Gastroesophageal sphincter (tissue), 4 donors: ENCODE results near the gene PTPRD. TPM values are rescaled to one million over a fixed set of nuclear protein-coding genes. Genes with fewer than 3 reads are reported as not detected.

Experiments
- ATAC-seq: fragments of 150-250 bp; one replicate; pipeline ENCODE4 v1.9.1; 2016; ENCODE audit warnings: mild to moderate bottlenecking, moderate library complexity
- H3K27ac ChIP-seq, 4 donors: fragments of 200-600 bp; sonication (generic) in 3 of 4; 1 replicate in 3 of 4; 2 replicates in 1 of 4; pipeline ENCODE4 v1.5.1; 2016 to 2019
- H3K27me3 ChIP-seq: fragments of 200-600 bp; sonication (generic); one replicate; pipeline ENCODE4 v1.5.1; 2019
- H3K36me3 ChIP-seq, 2 donors: fragments of 200-600 bp; sonication (generic); one replicate each; pipeline ENCODE4 v1.5.1; 2019; ENCODE audit warnings: control low read depth in 1 of 2
- H3K4me1 ChIP-seq, 3 donors: fragments of 200-600 bp; sonication (generic); 1 replicate in 2 of 3; 2 replicates in 1 of 3; pipeline ENCODE4 v1.5.1; 2016 to 2019; ENCODE audit warnings: control low read depth in 2 of 3
- H3K4me3 ChIP-seq, 2 donors: fragments of 200-600 bp; sonication (generic); one replicate each; pipeline ENCODE4 v1.5.1; 2019; ENCODE audit warnings: mild to moderate bottlenecking in 1 of 2, moderate library complexity in 1 of 2
- H3K9me3 ChIP-seq, 3 donors: fragments of 200-600 bp; sonication (generic); one replicate each; pipeline ENCODE4 v1.5.1; 2017 to 2019; ENCODE audit warnings: control low read depth in 2 of 3
- CTCF ChIP-seq, 4 experiments: fragments of 200-600 bp in 2 of 4; fragments of 450-650 bp in 2 of 4; sonication (generic) in 1 of 4; IDR thresholded peaks; one replicate each; pipeline ENCODE4 v1.5.1; 2017 to 2019; ENCODE audit warnings: antibody characterized with exemption in 4 of 4, mild to moderate bottlenecking in 2 of 4, moderate library complexity in 2 of 4
- EP300 ChIP-seq: sonication (generic); formaldehyde crosslinking; IDR thresholded peaks from one replicate; pipeline ENCODE4 v1.6.1; 2017; ENCODE audit warnings: antibody characterized with exemption, mild to moderate bottlenecking
- POLR2AphosphoS5 ChIP-seq: sonication (generic); formaldehyde crosslinking; IDR thresholded peaks from one replicate; pipeline ENCODE4 v1.6.1; 2017; ENCODE audit warnings: antibody characterized with exemption
- WGBS, 2 donors: methylation state at CpG; one replicate each; pipeline ENCODE4 v1.1.5; 2018; ENCODE audit warnings: low coverage in 1 of 2; 5-methylcytosine and 5-hydroxymethylcytosine counted together
- small RNA-seq, 4 donors: library from RNA; depleted of rRNA; stranded (forward); fragments of <200 nt; gene quantifications; one replicate each; pipeline ENCODE3, GENCODE V24; 2016
- total RNA-seq, 4 donors: library from RNA; depleted of rRNA; stranded (reverse); fragments of >200 nt; gene quantifications; one replicate each; pipeline ENCODE4 v1.1.0, GENCODE V29; 2016

Gene PTPRD
- total RNA-seq, 4 donors from 2014 or later: 3.5 to 53.9 (median 15.8) TPM

GRCh38 chr9:8265281-8265680, 2347.5 kb downstream of the PTPRD start:
- no peak overlapping the region for H3K4me3 ChIP-seq
- ATAC-seq: no peak
- no peak for TF ChIP-seq EP300
- no peak for TF ChIP-seq POLR2AphosphoS5
- TF ChIP-seq CTCF (IDR thresholded peaks at IDR 0.05): no peak
- no peaks in the 10 kb centered on the region for H3K9me3 ChIP-seq
- no peaks in the 10 kb centered on the region for H3K36me3 ChIP-seq
- no peak overlapping the region for H3K27ac ChIP-seq
- H3K27me3 ChIP-seq: no peaks in the 10 kb centered on the region
- H3K4me1 ChIP-seq: peaks cover 0 to 27% (median 0%) of the 10 kb centered on the region in 3 donors
- 56 to 71% methylated on average over 1 to 2 of the region's 2 CpGs for WGBS, 2 donors

Small RNA genes within 50 kb of the gene (small RNA-seq; reads per million reads assigned to genes)
- 0 reads per million in 4 donors for gene AL135790.2
- gene RNU7-185P: 0 reads per million in 4 donors
